Osteocyte (in vitro differentiated cells): Measurements from ENCODE around the gene NUCB2. TPM values are rescaled to one million over a fixed set of nuclear protein-coding genes. Genes with fewer than 3 reads are reported as not detected.
"Not testable (repeated sequence)": the region's sequence is repeated elsewhere in the genome, so short reads cannot be mapped to it uniquely, and the experiment has no call there.

Source experiments
- DNase-seq: peaks from one replicate; pipeline ENCODE4 v3.0.0; 2021; ENCODE audit warnings: mixed read lengths; ENCODE audit not compliant: unreplicated experiment; ENCODE audit errors: extremely low spot score
- H3K27ac Mint-ChIP-seq: one replicate; pipeline ENCODE4 v1.8.0; 2021; ENCODE audit warnings: mild to moderate bottlenecking, mixed read lengths; ENCODE audit not compliant: unreplicated experiment
- H3K27me3 Mint-ChIP-seq: one replicate; pipeline ENCODE4 v1.8.0; 2021; ENCODE audit warnings: mixed read lengths; ENCODE audit not compliant: unreplicated experiment
- H3K36me3 Mint-ChIP-seq: one replicate; pipeline ENCODE4 v1.8.0; 2021; ENCODE audit warnings: mixed read lengths; ENCODE audit not compliant: unreplicated experiment
- H3K4me1 Mint-ChIP-seq: one replicate; pipeline ENCODE4 v1.8.0; 2021; ENCODE audit warnings: mixed read lengths; ENCODE audit not compliant: unreplicated experiment
- H3K4me3 Mint-ChIP-seq: one replicate; pipeline ENCODE4 v1.8.0; 2021; ENCODE audit warnings: mild to moderate bottlenecking, moderate library complexity, mixed read lengths; ENCODE audit not compliant: unreplicated experiment
- H3K9me3 Mint-ChIP-seq: one replicate; pipeline ENCODE4 v1.8.0; 2021; ENCODE audit warnings: mixed read lengths; ENCODE audit not compliant: unreplicated experiment
- total RNA-seq: library from RNA; stranded (reverse); gene quantifications from 2 replicates; pipeline ENCODE4 v1.2.1, GENCODE V29; 2021
- TF ChIP-seq, protein P1 (sequence below): fragments of 200-600 bp; sonication (generic); IDR thresholded peaks from 2 replicates; pipeline ENCODE4 v1.5.0; 2021; ENCODE audit warnings: antibody characterized with exemption, mild to moderate bottlenecking, moderate library complexity

NUCB2 gene
- total RNA-seq, 1 donor from 2014 or later, result 78.8 TPM

- H3K36me3 Mint-ChIP-seq, result no peaks in the 10 kb centered on the region
- H3K27ac Mint-ChIP-seq, result no peak overlapping the region
- TF ChIP-seq, protein P1, sequence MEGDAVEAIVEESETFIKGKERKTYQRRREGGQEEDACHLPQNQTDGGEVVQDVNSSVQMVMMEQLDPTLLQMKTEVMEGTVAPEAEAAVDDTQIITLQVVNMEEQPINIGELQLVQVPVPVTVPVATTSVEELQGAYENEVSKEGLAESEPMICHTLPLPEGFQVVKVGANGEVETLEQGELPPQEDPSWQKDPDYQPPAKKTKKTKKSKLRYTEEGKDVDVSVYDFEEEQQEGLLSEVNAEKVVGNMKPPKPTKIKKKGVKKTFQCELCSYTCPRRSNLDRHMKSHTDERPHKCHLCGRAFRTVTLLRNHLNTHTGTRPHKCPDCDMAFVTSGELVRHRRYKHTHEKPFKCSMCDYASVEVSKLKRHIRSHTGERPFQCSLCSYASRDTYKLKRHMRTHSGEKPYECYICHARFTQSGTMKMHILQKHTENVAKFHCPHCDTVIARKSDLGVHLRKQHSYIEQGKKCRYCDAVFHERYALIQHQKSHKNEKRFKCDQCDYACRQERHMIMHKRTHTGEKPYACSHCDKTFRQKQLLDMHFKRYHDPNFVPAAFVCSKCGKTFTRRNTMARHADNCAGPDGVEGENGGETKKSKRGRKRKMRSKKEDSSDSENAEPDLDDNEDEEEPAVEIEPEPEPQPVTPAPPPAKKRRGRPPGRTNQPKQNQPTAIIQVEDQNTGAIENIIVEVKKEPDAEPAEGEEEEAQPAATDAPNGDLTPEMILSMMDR, result no peak
- no peaks in the 10 kb centered on the region for H3K9me3 Mint-ChIP-seq
- H3K4me1 Mint-ChIP-seq, result peaks cover 4% of the 10 kb centered on the region
- H3K27me3 Mint-ChIP-seq, result no peaks in the 10 kb centered on the region
- no peak for DNase-seq
- H3K4me3 Mint-ChIP-seq, result no peak overlapping the region
Observed at GRCh38 chr11:17233101-17233500, 43.4 kb upstream of the NUCB2 start.

DNA sequence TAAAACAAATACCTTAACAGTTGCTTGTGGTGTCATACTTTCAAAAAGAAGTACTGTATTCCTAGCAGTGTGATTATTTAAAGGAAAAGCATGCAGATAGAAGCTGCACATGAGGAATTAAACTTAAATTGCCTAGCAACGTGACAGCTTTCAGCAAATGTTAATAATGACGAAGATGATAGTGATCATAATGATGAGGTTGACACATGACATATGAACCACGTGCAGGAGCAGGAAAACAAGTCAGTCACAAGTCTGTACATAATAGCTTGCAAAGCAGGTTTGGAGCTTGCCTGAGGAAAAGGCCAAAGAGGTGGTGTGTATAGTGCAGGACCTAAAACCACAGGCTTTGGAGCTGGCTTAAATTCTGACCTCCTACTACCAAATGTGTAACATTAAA lies 38.2 kb upstream of the NUCB2 start:
- TF ChIP-seq, protein P1, result no peak
- Mint-ChIP-seq H3K27me3 (no peaks in the 10 kb centered on the region), H3K36me3 (no peaks in the 10 kb centered on the region), H3K4me3 (no peak overlapping the region), H3K27ac (no peak overlapping the region), H3K4me1 (no peaks in the 10 kb centered on the region), H3K9me3 (no peaks in the 10 kb centered on the region)
- DNase-seq, result no peak

GRCh38 chr11:17239927-17240326 lies 36.6 kb upstream of the NUCB2 start:
- H3K4me3 Mint-ChIP-seq, H3K36me3 Mint-ChIP-seq, H3K9me3 Mint-ChIP-seq, H3K4me1 Mint-ChIP-seq, H3K27ac Mint-ChIP-seq, DNase-seq, H3K27me3 Mint-ChIP-seq: not testable (repeated sequence)

DNA sequence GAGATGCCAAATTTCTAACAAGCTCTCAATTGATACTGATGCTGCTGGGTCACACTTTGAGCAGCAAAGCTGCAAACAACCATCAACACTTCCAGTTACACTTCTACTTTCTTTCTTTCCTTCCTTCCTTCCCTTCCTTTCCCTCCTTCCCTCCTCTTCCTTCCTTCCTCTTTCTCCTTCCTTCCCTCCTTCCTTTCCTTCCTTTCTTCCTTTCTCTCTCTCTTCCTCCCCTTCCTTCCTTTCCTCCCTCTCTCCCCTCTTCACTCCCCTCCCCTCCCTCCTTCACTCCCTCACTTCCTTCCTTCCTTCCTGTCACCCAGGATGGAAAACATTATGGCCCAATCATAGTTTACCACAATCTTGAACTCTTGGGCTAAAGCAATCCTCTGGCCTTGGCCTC lies 35.8 kb upstream of the NUCB2 start:
- H3K4me3 Mint-ChIP-seq, result no peak overlapping the region

DNA sequence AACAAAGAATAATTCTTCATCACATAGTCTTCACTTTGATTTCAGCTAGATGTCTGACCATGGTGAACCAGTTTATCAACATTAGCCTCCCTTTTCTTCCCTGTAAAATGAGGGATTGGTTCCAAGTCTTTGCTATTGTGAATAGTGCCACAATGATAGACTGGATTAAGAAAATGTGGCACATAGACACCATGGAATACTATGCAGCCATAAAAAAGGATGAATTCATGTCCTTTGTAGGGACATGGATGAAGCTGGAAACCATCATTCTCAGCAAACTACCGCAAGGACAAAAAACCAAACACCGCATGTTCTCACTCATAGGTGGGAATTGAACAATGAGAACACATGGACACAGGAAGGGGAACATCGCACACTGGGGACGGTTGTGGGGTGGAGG lies 33.6 kb upstream of the NUCB2 start:
- not testable (repeated sequence) for H3K9me3 Mint-ChIP-seq, DNase-seq, H3K4me1 Mint-ChIP-seq, H3K36me3 Mint-ChIP-seq, H3K27ac Mint-ChIP-seq, H3K27me3 Mint-ChIP-seq, H3K4me3 Mint-ChIP-seq

More for the DNA sequence above, 35.8 kb upstream of the NUCB2 start:
- no peak for DNase-seq
- H3K9me3 Mint-ChIP-seq, result no peaks in the 10 kb centered on the region
- H3K27me3 Mint-ChIP-seq, result no peaks in the 10 kb centered on the region
- no peaks in the 10 kb centered on the region for H3K36me3 Mint-ChIP-seq
- TF ChIP-seq, protein P1, result no peak
- H3K27ac Mint-ChIP-seq, result no peak overlapping the region
- H3K4me1 Mint-ChIP-seq, result no peaks in the 10 kb centered on the region

DNA sequence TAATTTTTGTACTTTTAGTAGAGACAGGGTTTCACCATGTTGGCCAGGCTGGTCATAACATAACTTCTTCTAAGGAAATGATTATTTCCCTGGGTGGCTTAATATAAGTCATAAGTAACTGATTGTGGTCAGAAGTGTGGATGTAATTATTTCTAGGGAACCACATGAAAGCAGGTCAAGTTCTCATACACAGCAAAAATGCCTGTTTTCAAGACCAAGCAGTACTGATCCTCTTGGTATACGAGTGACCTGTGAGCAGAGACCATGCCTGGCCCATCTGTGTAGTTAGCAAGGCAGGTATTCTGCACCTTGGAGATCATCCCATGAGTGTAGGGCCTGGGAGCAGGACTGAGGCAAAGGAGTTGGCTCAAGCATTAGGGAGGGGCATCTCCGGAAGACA lies 32.5 kb upstream of the NUCB2 start:
- Mint-ChIP-seq H3K4me3 (no peak overlapping the region), H3K27me3 (no peaks in the 10 kb centered on the region), H3K27ac (no peak overlapping the region), H3K4me1 (no peaks in the 10 kb centered on the region), H3K9me3 (no peaks in the 10 kb centered on the region), H3K36me3 (no peaks in the 10 kb centered on the region)
- DNase-seq, result no peak
- TF ChIP-seq, protein P1, result no peak
